AG09319 (cell line): Measurements from ENCODE around the gene ZNF565.
"Not testable (repeated sequence)": the region's sequence is repeated elsewhere in the genome, so short reads cannot be mapped to it uniquely, and the experiment has no call there.

Source experiments
- DNase-seq: peaks from one replicate; pipeline ENCODE4 v3.0.0-alpha.2; 2010; ENCODE audit warnings: low read depth; ENCODE audit errors: extremely low read depth
- TF ChIP-seq, protein P1 (sequence below): IDR thresholded peaks from 2 replicates; pipeline ENCODE4 v1.5.1; 2011; ENCODE audit warnings: low read depth, mild to moderate bottlenecking, inconsistent platforms, low read length, moderate library complexity

ZNF565 gene

DNA sequence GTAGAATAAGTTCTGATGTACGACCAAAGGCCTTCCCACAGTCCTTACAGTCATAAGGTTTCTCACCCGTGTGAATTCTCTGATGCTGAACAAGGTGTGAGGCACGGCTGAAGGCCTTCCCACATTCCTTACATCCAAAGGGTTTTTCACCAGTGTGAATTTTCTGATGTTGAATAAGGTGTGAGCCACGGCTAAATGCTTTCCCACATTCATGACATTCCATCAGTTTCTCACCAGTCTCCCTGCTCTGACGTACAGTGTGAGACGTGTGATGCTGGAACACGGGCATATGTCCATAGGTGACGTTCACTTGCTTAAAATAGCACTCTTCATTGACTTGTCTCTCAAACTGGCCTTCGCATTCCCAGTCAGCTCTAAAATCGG lies 31.2 kb downstream of the ZNF565 start:
- no peak for DNase-seq
- TF ChIP-seq, protein P1, sequence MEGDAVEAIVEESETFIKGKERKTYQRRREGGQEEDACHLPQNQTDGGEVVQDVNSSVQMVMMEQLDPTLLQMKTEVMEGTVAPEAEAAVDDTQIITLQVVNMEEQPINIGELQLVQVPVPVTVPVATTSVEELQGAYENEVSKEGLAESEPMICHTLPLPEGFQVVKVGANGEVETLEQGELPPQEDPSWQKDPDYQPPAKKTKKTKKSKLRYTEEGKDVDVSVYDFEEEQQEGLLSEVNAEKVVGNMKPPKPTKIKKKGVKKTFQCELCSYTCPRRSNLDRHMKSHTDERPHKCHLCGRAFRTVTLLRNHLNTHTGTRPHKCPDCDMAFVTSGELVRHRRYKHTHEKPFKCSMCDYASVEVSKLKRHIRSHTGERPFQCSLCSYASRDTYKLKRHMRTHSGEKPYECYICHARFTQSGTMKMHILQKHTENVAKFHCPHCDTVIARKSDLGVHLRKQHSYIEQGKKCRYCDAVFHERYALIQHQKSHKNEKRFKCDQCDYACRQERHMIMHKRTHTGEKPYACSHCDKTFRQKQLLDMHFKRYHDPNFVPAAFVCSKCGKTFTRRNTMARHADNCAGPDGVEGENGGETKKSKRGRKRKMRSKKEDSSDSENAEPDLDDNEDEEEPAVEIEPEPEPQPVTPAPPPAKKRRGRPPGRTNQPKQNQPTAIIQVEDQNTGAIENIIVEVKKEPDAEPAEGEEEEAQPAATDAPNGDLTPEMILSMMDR = no peak

DNA sequence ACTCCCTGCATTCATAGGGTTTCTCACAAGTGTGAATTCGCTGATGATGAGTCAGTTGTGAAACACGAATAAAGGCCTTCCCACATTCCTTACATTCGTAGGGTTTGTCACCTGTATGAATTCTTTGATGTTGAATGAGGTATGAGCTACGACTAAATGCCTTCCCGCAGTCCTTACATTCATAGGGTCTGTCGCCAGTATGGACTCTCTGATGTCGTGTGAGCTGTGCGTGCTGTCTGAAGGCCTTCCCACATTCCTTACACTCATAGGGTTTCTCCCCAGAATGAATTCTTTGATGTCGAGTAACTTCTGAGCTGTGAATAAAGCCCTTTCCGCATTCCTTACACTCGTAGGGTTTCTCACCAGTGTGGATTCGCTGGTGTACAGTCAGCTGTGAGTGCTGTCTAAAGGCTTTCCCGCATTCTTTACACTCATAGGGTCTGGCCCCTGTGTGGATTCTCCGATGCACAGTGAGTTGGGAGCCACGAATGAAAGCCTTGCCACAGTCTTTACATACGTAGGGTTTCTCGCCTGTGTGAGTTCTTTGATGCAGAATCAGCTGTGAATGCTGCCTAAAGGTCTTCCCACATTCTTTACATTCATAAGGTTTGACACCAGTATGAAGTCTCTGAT lies 31.7 kb downstream of the ZNF565 start:
- no peak for DNase-seq
- TF ChIP-seq, protein P1 = no peak

DNA sequence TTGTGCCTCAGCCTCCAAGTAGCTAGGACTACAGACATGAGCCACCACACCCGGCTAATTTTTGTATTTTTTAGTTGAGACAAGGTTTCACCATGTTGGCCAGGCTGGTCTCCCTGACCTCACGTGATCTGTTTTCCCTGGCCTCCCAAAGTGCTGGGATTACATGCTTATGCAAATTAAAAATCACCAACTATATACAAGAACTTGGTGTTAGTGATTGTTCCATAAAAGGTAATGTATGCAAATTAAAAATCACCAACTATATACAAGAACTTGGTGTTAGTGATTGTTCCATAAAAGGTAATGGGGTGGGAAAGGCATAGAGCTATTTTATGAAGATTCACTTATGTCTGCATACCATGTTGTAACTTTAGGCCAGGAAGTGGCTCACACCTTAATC lies 35.4 kb downstream of the ZNF565 start:
- DNase-seq = not testable (repeated sequence)

DNA sequence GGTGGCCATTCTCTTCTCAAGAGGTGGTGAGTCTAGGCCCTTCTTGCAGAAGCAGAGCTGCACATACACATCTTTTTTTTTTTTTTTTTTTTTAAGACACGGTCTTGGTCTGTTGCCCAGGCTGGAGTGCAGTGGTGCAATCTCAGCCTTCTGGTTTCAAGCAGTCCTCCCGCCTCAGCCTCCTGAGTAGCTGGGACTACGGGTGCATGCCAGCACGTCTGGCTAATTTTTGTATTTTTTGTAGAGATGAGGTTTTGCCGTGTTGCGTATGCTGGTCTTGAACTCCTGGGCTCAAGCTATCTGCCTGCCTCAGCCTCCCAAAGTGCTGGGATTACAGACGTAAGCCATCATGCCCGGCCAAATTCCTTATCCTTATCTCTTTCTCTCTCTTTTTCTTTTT lies 40.6 kb downstream of the ZNF565 start:
- DNase-seq = not testable (repeated sequence)

DNA sequence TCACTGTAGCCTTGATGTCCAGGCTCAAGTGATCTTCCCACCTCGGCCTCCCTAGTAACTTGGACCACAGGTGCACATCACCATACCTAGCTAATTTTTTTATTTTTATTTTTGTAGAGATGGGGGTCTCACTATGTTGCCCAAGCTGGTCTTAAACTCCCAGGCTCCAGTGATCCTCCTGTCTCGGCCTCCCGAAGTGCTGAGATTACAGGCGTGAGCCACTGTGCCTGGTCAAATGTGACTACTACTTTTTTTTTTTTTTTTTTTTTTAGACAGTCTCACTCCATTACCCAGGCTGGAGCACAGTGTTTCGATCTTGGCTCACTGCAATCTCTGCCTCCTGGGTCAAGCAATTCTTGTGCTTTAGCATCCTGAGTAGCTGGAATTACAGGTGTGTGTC lies 41.6 kb downstream of the ZNF565 start:
- no peak for DNase-seq
- TF ChIP-seq, protein P1 = no peak

DNA sequence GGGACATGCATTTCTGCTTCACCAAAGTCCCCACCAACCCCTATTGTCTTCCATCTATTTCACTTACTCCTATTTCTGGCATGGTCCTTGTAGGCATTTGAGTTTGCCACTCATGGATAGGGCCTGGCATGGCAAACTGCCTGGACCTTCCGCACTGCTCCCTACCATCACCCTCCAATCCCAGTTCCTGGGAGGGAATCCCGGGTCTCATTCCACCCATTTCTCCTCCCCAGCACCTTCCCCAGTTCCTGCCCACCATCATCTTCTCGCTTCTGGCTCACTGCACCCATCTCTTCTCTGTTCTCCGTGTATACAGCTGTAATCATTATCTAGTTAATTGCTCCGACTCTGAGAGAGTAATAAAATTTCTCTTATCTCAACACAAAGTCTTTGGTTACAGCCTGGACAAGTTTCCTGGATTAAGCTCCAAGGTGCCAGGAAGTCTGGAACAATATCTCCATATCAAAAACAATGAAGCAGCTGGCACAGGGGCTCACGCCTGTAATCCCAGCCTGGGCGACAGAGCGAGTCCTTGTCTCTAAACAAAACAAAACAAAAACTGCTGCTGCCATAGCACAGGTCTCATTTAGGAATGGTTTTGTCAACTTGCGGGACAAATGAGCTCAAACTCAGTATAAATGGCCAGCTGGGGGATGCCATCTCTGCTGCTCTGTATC lies 45.2 kb downstream of the ZNF565 start:
- no peak for DNase-seq
- TF ChIP-seq, protein P1 = no peak

DNA sequence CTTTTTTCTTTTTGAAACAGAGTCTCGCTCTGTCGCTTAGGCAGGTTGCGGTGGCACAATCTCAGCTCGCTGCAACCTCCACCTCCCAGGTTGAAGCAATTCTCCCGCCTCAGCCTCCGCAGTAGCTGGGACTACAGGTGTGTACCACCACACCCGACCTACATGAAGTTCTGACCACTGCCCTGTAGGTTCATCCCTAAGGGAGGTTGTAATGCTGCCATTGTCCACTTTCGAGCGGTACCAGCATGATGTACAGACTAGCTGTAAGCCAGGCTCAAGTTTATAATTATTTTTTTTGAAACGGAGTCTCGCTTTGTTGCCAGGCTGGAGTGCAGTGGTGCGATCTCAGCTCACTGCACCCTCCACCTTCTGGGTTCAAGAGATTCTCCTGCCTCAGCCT lies 50.7 kb downstream of the ZNF565 start:
- TF ChIP-seq, protein P1 = no peak
- DNase-seq = no peak

DNA sequence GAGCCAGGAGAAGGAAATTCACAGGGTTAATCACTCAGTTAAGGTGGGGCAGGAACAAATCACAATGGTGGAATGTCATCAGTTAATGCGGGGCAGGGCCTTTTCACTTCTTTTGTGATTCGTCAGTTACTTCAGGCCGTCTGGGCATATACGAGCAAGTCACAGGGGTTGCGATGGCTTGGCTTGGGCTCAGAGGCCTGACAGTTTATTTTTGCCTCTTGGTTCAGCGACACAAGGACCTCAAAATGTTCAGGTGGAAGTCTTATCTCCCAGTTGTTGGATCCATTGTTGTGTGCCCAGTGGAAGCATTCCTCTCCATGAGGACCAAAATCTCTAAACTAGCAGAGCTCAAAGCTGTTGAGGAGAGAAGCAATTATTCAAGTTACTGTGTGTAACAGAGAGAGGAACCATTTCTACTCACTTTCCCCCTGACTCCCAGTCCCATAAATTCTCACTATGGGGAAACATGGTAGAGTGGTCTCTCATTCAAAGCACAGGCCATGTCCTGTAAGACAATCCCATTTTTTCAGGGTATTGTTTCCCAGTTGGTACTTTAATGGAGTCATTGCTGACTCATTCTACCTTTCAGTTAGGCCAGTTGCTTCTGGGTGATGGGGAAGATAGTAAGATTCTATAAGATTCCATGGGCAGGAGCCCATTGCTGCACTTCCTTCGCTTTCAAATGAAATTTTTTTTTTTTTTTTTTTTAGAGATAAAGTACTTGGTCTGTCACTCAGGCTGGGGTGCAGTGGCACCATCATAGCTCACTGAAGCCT lies 53.5 kb downstream of the ZNF565 start:
- TF ChIP-seq, protein P1 = no peak
- no peak for DNase-seq
